OCI-LY7 (cell line): ENCODE measurements around the gene DMKN.

ENCODE experiments used
- EZH2phosphoT487 ChIP-seq: fragments of 200-600 bp; sonication (generic); IDR thresholded peaks from 2 replicates; pipeline ENCODE4 v1.6.1; 2018; ENCODE audit warnings: low read depth, borderline replicate concordance, mild to moderate bottlenecking, mixed run types, antibody characterized with exemption, low read length, moderate library complexity, mixed read lengths
- TF ChIP-seq, protein P1 (sequence below): fragments of 200-600 bp; sonication (generic); conservative IDR thresholded peaks from 2 replicates; pipeline ENCODE4 v1.5.1; 2014; ENCODE audit warnings: mild to moderate bottlenecking, antibody characterized with exemption, low read length, moderate library complexity, mixed read lengths

DNA sequence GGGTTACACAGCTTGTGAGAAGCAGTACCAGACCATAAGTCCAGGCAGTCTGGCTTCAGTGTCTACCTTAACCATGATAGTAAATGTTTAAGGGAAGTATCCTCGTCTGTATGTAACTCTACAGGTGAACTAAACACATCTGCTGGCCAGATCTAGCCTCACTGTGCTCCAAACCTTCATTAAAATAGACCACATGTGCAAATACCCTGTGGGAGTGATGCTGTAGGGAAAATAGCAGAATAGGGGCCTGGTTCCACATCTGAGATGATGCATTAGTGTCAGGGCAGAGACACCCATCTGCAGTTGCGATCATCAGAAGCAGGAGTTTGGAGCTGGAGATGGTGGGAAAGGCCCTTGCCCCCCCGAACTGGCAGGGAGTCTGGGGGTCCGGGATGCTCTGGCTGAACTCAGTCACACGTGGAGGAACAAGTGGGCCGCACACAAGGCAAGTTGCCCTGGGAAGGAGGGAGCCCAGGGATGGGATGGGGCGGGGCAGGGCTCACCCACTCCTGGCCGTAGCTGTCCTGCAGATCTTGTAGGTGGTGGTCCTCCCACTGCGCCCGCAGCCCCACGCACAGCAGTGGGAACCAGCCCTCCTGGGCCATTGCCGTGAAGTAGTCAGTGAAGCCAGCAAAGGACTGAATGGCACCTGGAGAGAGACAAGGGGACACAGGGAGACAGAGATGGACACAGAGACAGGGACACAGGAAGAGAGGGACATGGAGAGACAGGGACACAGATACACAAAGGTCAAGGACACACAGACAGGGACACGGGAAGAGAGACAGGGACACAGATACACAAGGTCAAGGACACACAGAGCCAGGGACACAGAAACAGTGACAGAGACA, 39.3 kb upstream of the DMKN start:
- TF ChIP-seq, protein P1, sequence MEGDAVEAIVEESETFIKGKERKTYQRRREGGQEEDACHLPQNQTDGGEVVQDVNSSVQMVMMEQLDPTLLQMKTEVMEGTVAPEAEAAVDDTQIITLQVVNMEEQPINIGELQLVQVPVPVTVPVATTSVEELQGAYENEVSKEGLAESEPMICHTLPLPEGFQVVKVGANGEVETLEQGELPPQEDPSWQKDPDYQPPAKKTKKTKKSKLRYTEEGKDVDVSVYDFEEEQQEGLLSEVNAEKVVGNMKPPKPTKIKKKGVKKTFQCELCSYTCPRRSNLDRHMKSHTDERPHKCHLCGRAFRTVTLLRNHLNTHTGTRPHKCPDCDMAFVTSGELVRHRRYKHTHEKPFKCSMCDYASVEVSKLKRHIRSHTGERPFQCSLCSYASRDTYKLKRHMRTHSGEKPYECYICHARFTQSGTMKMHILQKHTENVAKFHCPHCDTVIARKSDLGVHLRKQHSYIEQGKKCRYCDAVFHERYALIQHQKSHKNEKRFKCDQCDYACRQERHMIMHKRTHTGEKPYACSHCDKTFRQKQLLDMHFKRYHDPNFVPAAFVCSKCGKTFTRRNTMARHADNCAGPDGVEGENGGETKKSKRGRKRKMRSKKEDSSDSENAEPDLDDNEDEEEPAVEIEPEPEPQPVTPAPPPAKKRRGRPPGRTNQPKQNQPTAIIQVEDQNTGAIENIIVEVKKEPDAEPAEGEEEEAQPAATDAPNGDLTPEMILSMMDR = no peak
- TF ChIP-seq EZH2phosphoT487 = no peak
